GM12874 (cell line): Measurements from ENCODE around the gene GABBR2.

Experiments
- TF ChIP-seq, protein P1 (sequence below): IDR thresholded peaks from 2 replicates; pipeline ENCODE4 v1.5.1; 2011; ENCODE audit warnings: low read depth, mild to moderate bottlenecking, control low read depth, low read length, moderate library complexity; ENCODE audit not compliant: insufficient read depth

Gene GABBR2

DNA sequence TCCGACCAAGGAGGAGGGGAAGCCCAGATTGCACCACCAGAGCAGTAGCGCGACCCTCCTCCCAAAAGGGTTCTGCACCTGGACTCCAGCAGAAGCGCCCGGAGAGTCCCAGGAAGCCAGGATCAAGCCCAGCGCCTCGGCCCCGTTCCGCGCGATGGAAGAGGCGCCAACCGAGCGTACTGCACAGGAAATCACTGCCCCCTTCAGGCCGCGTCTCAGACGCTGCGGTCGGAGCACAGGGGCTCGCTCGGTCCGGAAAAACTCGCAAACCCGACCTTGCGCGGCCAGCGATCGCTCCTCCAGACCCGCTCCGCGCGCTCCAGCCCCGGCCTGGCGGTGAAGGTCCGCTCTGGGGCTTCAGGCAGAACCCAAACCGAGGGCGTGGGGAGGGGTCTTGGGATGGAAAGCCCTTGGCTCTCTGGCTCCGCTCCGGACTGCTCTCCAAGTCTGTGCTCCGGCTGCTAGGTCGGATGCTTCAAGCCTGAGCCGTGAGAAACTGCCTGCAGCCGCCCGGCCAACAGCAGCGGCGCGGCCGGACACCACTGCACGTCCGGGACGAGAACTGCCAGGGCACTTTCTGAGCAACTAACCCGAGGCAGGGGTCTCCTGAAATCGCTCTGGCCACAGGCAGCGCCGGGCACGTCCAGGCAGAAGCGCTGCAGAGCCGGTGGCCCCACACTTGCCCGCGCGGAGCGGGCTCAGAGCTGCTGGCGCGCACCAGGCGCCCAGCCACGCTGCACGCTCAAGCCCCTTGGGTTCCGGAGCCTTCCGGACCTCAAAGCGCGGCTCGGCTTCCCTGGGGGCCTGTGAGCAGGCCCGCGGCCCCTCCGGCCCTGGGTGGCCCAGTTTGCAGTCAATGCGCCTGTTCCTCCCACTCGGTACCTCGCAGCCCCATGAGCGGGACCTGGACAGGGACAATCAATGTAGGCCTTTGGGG, 1.3 kb downstream of the GABBR2 start:
- TF ChIP-seq, protein P1, sequence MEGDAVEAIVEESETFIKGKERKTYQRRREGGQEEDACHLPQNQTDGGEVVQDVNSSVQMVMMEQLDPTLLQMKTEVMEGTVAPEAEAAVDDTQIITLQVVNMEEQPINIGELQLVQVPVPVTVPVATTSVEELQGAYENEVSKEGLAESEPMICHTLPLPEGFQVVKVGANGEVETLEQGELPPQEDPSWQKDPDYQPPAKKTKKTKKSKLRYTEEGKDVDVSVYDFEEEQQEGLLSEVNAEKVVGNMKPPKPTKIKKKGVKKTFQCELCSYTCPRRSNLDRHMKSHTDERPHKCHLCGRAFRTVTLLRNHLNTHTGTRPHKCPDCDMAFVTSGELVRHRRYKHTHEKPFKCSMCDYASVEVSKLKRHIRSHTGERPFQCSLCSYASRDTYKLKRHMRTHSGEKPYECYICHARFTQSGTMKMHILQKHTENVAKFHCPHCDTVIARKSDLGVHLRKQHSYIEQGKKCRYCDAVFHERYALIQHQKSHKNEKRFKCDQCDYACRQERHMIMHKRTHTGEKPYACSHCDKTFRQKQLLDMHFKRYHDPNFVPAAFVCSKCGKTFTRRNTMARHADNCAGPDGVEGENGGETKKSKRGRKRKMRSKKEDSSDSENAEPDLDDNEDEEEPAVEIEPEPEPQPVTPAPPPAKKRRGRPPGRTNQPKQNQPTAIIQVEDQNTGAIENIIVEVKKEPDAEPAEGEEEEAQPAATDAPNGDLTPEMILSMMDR = peak; percentile 58

DNA sequence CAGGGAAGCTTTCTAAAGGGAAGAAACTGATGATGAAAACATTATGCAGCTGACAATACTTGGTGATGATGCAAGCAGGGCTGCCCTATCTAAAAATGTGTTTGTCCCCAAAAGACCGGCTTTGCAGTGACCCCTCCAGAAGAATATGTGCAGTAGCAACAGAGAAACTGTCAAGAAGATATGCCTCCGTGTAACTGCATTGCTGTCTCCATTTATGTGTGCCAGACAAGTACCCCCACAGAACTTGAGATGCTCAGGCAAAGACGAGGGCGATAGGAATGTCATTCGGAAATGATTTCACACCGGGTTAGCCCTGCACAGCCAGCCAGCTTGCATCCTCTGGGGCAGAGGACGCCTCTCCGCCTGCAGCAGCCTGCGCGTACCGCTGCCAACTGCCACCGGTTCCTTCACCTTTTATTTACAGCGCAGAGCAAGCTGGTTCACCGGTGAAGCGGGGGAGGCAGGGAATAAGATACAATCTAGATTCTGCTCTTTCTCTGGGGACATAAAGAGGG, 2.0 kb downstream of the GABBR2 start:
- TF ChIP-seq, protein P1 = no peak

DNA sequence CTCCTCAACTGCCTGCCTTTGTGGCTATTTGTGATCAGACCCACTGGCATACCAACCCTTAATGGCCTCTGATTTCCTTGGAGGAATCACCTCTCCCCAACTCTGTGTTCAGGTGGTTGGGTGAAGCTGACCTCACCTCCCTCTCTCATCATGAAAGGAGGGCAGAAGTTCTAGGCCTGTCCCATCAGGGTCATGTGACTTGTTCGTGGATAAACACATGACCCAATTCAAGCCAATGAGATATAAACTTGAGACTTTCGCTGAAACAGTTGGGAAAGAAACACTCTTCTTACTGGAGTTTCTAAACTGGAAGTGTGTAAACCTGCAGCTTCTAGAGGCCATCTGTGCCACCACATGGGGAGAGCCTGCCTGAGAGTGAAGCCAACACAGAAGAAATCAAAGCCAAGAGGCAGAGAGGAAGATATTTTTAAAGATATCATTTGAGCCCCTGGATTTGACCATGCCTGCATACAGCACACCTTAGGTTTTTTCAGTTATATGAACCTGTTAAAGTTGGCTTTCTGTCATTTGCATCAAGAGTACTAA, 5.8 kb downstream of the GABBR2 start:
- TF ChIP-seq, protein P1 = no peak

DNA sequence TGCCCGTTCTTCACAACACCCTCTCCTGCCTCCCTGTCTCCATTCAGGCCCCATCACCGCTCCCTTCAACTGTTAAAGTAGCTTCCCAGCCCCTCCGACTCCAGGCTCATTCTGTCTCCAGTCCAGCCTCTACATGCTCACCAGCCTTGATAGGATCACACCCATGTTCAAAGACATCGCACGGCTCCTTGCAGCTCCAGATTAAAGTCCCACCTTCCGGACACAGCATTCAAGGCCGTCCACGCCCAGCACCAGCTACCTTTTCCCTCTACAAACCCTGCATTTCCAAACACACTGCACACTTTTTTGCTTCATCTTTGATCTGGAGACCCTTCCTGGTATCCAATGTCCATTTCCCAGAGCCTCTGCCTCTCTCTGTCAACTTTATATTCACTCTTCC, 6.4 kb downstream of the GABBR2 start:
- TF ChIP-seq, protein P1 = no peak

DNA sequence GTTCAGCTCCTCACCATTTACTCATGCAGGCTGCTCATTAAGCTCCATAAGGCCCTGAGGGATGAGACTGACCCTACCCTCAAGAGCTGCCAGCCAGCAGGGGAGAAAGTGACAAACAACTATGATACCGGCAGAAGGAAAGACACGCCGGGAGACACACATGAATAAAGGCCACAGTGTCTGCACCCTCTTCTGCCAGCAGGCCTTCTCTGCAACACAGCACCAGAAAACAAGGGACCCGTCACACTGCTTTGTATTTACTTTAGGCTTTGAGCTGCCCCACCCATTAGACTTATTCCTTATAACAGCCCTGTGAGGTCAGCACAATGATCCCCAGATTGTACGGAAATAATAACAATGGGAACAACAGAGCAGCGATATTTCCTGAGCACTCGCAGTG, 7.2 kb downstream of the GABBR2 start:
- TF ChIP-seq, protein P1 = no peak

DNA sequence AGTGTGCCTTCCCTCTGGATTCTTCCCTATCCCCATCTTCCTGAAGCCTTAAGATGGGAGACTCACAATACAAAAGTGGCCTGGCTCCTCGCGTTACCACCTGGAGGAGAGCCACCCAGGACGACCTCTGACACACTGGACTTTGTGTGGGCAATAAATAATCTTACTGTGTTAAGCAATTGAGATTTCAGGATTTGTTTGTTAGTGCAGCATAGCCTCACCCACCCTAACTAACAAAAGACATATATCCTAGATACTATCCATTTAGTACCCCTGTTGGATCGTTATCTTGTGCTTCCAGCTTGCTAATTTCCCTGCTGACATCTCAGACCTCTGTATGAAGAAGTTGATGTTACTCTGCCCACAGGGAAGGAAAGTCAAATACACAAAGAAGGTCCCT, 7.9 kb downstream of the GABBR2 start:
- TF ChIP-seq, protein P1 = no peak

DNA sequence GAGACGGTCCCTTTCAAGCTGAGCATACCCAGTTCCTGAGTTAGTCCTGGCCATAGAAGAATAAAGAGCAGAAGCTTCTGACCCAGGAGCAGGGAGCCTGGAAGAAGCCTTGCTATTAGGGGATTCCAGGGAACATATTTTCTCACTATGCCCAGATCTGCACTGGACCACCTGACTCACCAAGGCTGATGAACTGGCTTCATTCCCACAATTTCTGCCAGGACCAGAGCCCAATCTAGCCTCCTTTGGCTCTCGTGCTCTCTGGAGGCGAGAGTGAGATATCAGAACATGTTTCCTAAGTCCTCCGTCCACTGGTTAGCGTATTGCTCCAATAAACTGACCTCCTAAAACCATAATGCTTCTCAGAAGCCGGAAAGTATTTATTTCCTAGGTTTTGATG, 9.9 kb downstream of the GABBR2 start:
- TF ChIP-seq, protein P1 = no peak
